GM18511 (cell line): ENCODE data around the gene SH3TC2.

Source experiments
- ATAC-seq: cut with Tn5 transposase; IDR thresholded peaks from one replicate; pipeline ENCODE4 v1.9.1; 2021; ENCODE audit warnings: mild to moderate bottlenecking, moderate library complexity; ENCODE audit not compliant: unreplicated experiment

SH3TC2 gene

GRCh38 chr5:149030838-149031397 is 31.9 kb downstream of the SH3TC2 start:
- ATAC-seq, result no peak

GRCh38 chr5:149030392-149030791 is 32.5 kb downstream of the SH3TC2 start:
- no peak for ATAC-seq

- ATAC-seq, result no peak
These were observed 33.9 kb downstream of the SH3TC2 start for GRCh38 chr5:149028984-149029383.

GRCh38 chr5:149028161-149028560 is 34.7 kb downstream of the SH3TC2 start:
- no peak for ATAC-seq

GRCh38 chr5:149027636-149028035 is 35.2 kb downstream of the SH3TC2 start:
- no peak for ATAC-seq

- no peak for ATAC-seq
These were observed 37.9 kb downstream of the SH3TC2 start for GRCh38 chr5:149024943-149025342.

GRCh38 chr5:149024477-149024876 is 38.4 kb downstream of the SH3TC2 start:
- ATAC-seq, result no peak

GRCh38 chr5:149022200-149022599 is 40.7 kb downstream of the SH3TC2 start:
- no peak for ATAC-seq

GRCh38 chr5:149019679-149020078 is 43.2 kb downstream of the SH3TC2 start:
- ATAC-seq, result no peak

- no peak for ATAC-seq
These were observed 43.9 kb downstream of the SH3TC2 start for GRCh38 chr5:149018909-149019443.

GRCh38 chr5:149017636-149018035 is 45.2 kb downstream of the SH3TC2 start:
- no peak for ATAC-seq

GRCh38 chr5:149015561-149015960 is 47.3 kb downstream of the SH3TC2 start:
- no peak for ATAC-seq

GRCh38 chr5:149015126-149015525 is 47.7 kb downstream of the SH3TC2 start:
- no peak for ATAC-seq

GRCh38 chr5:149014571-149015031 is 48.3 kb downstream of the SH3TC2 start:
- ATAC-seq, result no peak

- no peak for ATAC-seq
These were observed 49.1 kb downstream of the SH3TC2 start for GRCh38 chr5:149013796-149014195.

- no peak for ATAC-seq
These were observed 50.5 kb downstream of the SH3TC2 start for GRCh38 chr5:149012350-149012749.

- no peak for ATAC-seq
These were observed 51.1 kb downstream of the SH3TC2 start for GRCh38 chr5:149011728-149012127.

- no peak for ATAC-seq
These were observed 51.8 kb downstream of the SH3TC2 start for GRCh38 chr5:149011084-149011483.

GRCh38 chr5:149007174-149007573 is 55.7 kb downstream of the SH3TC2 start:
- no peak for ATAC-seq

GRCh38 chr5:149006426-149006825 is 56.4 kb downstream of the SH3TC2 start:
- ATAC-seq, result no peak

GRCh38 chr5:149005077-149005892 is 57.6 kb downstream of the SH3TC2 start:
- no peak for ATAC-seq

GRCh38 chr5:149004559-149004958 is 58.3 kb downstream of the SH3TC2 start:
- ATAC-seq, result no peak
